IMR-90 (cell line): Measurements from ENCODE around the gene FNDC3B. TPM values are rescaled to one million over a fixed set of nuclear protein-coding genes. Genes with fewer than 3 reads are reported as not detected.

Experiments
- ATAC-seq: fragments of 200-7000 bp; cut with Tn5 transposase; 2 replicates; pipeline ENCODE4 v1.9.1; 2020; ENCODE audit warnings: low read depth, mild to moderate bottlenecking, moderate library complexity
- BruUV-seq: library from RNA; stranded (reverse); fragments of 400-500 nt; replicated peaks from 2 replicates; lab custom pipeline; 2021; lab: Mats Ljungman, UMichigan
- CTCF ChIA-PET: fragments of 300-600 bp; formaldehyde crosslinking; extraction: SDS; loops from one replicate; lab custom pipeline; 2021; ENCODE audit warnings: antibody characterized with exemption; lab: Yijun Ruan, JAX
- POLR2A ChIA-PET: fragments of 300-600 bp; sonication (Branson Sonifier 250); formaldehyde crosslinking; loops from one replicate; lab custom pipeline; 2022; ENCODE audit warnings: antibody characterized with exemption; ENCODE audit not compliant: unreplicated experiment; lab: Charles Lee
- DNase-seq: peaks from one replicate; pipeline ENCODE4 v3.0.0; 2013
- H2AFZ ChIP-seq: replicated peaks from 2 replicates; pipeline ENCODE3; 2013; ENCODE audit warnings: low read length, mild to moderate bottlenecking; ENCODE audit not compliant: poor library complexity
- H2AK5ac ChIP-seq: 2 replicates; pipeline ENCODE4 v1.6.1; 2013; ENCODE audit warnings: low read depth, low read length, inconsistent platforms
- H2AK9ac ChIP-seq: replicated peaks from 2 replicates; pipeline ENCODE3; 2013; ENCODE audit warnings: mild to moderate bottlenecking, low read depth, low read length, moderate library complexity; ENCODE audit not compliant: poor library complexity
- H2BK120ac ChIP-seq: 2 replicates; pipeline ENCODE4 v1.6.1; 2013; ENCODE audit warnings: low read depth, low read length, inconsistent platforms
- H2BK15ac ChIP-seq: 3 replicates; pipeline ENCODE4 v1.6.1; 2013; ENCODE audit warnings: low read depth, low read length, inconsistent platforms
- H2BK20ac ChIP-seq: 2 replicates; pipeline ENCODE4 v1.6.1; 2013; ENCODE audit warnings: low read depth, mild to moderate bottlenecking, inconsistent platforms, low read length, moderate library complexity
- H2BK5ac ChIP-seq: 2 replicates; pipeline ENCODE4 v1.6.1; 2013; ENCODE audit warnings: mild to moderate bottlenecking, low read depth, low read length, inconsistent platforms; ENCODE audit not compliant: poor library complexity, severe bottlenecking
- H3K14ac ChIP-seq: replicated peaks from 2 replicates; pipeline ENCODE4 v1.6.1; 2013; ENCODE audit warnings: low read depth, low read length, inconsistent platforms
- H3K18ac ChIP-seq: 2 replicates; pipeline ENCODE4 v1.6.1; 2013; ENCODE audit warnings: low read depth, low read length, control low read depth
- H3K23ac ChIP-seq: 2 replicates; pipeline ENCODE4 v1.6.1; 2013; ENCODE audit warnings: low read depth, low read length, inconsistent platforms
- H3K27ac ChIP-seq: 2 replicates; pipeline ENCODE4 v1.5.1; 2013; ENCODE audit warnings: mild to moderate bottlenecking, control low read depth, low read length; ENCODE audit not compliant: insufficient read depth
- H3K27me3 ChIP-seq: 2 replicates; pipeline ENCODE4 v1.6.1; 2013; ENCODE audit warnings: low read length; ENCODE audit not compliant: control insufficient read depth, insufficient read depth
- H3K36me3 ChIP-seq: 2 replicates; pipeline ENCODE4 v1.6.1; 2013; ENCODE audit warnings: low read length, mixed read lengths; ENCODE audit not compliant: control insufficient read depth, insufficient read depth
- H3K4ac ChIP-seq: 2 replicates; pipeline ENCODE4 v1.6.1; 2013; ENCODE audit warnings: low read depth, low read length, inconsistent platforms
- H3K4me1 ChIP-seq: 2 replicates; pipeline ENCODE4 v1.6.1; 2013; ENCODE audit warnings: low read length, mixed read lengths; ENCODE audit not compliant: control insufficient read depth, insufficient read depth
- H3K4me2 ChIP-seq: 2 replicates; pipeline ENCODE4 v1.6.1; 2013; ENCODE audit warnings: low read depth, mild to moderate bottlenecking, control low read depth, low read length, moderate library complexity
- H3K4me3 ChIP-seq: 2 replicates; pipeline ENCODE4 v1.5.1; 2013; ENCODE audit warnings: low read depth, mild to moderate bottlenecking, control low read depth, low read length, moderate library complexity; ENCODE audit not compliant: insufficient read depth
- H3K56ac ChIP-seq: 2 replicates; pipeline ENCODE4 v1.6.1; 2013; ENCODE audit warnings: low read length, inconsistent platforms; ENCODE audit not compliant: insufficient read depth; ENCODE audit errors: extremely low read depth
- H3K79me1 ChIP-seq, 2 experiments: 2 replicates each; pipeline ENCODE4 v1.6.1; 2013; ENCODE audit warnings: low read length in 2 of 2, inconsistent platforms in 1 of 2, low read depth in 1 of 2
- H3K9ac ChIP-seq: 2 replicates; pipeline ENCODE4 v1.6.1; 2013; ENCODE audit warnings: low read depth, low read length, control low read depth
- H3K9me1 ChIP-seq: 2 replicates; pipeline ENCODE4 v1.6.1; 2013; ENCODE audit warnings: low read length, inconsistent platforms; ENCODE audit not compliant: insufficient read depth
- H3K9me3 ChIP-seq: 2 replicates; pipeline ENCODE4 v1.6.1; 2013; ENCODE audit warnings: low read length; ENCODE audit not compliant: control insufficient read depth, insufficient read depth
- H4K20me1 ChIP-seq: 2 replicates; pipeline ENCODE4 v1.6.1; 2013; ENCODE audit warnings: low read length, inconsistent platforms; ENCODE audit not compliant: insufficient read depth
- H4K5ac ChIP-seq: 2 replicates; pipeline ENCODE4 v1.6.1; 2013; ENCODE audit warnings: mild to moderate bottlenecking, low read depth, low read length, control low read depth
- H4K8ac ChIP-seq, 2 experiments: 2 replicates each; pipeline ENCODE4 v1.6.1; 2013; ENCODE audit warnings: low read depth in 2 of 2, low read length in 2 of 2, control low read depth in 1 of 2, inconsistent platforms in 1 of 2
- H4K91ac ChIP-seq: 2 replicates; pipeline ENCODE4 v1.6.1; 2013; ENCODE audit warnings: low read depth, low read length, inconsistent platforms; ENCODE audit not compliant: insufficient read depth
- BHLHE40 ChIP-seq: fragments of 150-350 bp; IDR thresholded peaks from 2 replicates; pipeline ENCODE4 v1.6.1; 2016; ENCODE audit warnings: mild to moderate bottlenecking, low read depth, low read length
- CEBPB ChIP-seq: IDR thresholded peaks from 2 replicates; pipeline ENCODE4 v1.6.1; 2012; ENCODE audit warnings: low read depth, low read length, improper control_type of control experiment
- CHD1 ChIP-seq: IDR thresholded peaks from 2 replicates; pipeline ENCODE4 v1.6.1; 2012; ENCODE audit warnings: low read depth, low read length, improper control_type of control experiment
- ELK1 ChIP-seq: fragments of 150-350 bp; IDR thresholded peaks from 2 replicates; pipeline ENCODE4 v1.6.1; 2016; ENCODE audit warnings: low read depth, mild to moderate bottlenecking, low read length, moderate library complexity, borderline replicate concordance
- FOS ChIP-seq: fragments of 150-350 bp; IDR thresholded peaks from 2 replicates; pipeline ENCODE4 v1.6.1; 2016; ENCODE audit warnings: low read depth, low read length
- MAFK ChIP-seq: IDR thresholded peaks from 2 replicates; pipeline ENCODE4 v1.6.1; 2012; ENCODE audit warnings: low read depth, low read length, improper control_type of control experiment
- MAZ ChIP-seq: IDR thresholded peaks from 2 replicates; pipeline ENCODE4 v1.6.1; 2012; ENCODE audit warnings: low read depth, mild to moderate bottlenecking, low read length, improper control_type of control experiment, moderate library complexity, borderline replicate concordance
- MXI1 ChIP-seq: IDR thresholded peaks from 2 replicates; pipeline ENCODE4 v1.6.1; 2012; ENCODE audit warnings: low read depth, mild to moderate bottlenecking, low read length, moderate library complexity, borderline replicate concordance
- NFE2L2 ChIP-seq: fragments of 150-350 bp; IDR thresholded peaks from 2 replicates; pipeline ENCODE4 v1.6.1; 2016; ENCODE audit warnings: low read depth, mild to moderate bottlenecking, low read length
- POLR2A ChIP-seq: IDR thresholded peaks from 2 replicates; pipeline ENCODE4 v1.6.1; 2012; ENCODE audit warnings: mild to moderate bottlenecking, low read depth, low read length
- RAD21 ChIP-seq: IDR thresholded peaks from 2 replicates; pipeline ENCODE4 v1.6.1; 2012; ENCODE audit warnings: low read length, improper control_type of control experiment
- RCOR1 ChIP-seq: IDR thresholded peaks from 2 replicates; pipeline ENCODE4 v1.6.1; 2012; ENCODE audit warnings: mild to moderate bottlenecking, low read length, improper control_type of control experiment; ENCODE audit not compliant: insufficient replicate concordance
- RFX5 ChIP-seq: IDR thresholded peaks from 2 replicates; pipeline ENCODE4 v1.8.0; 2012; ENCODE audit warnings: low read depth, mild to moderate bottlenecking, low read length, moderate library complexity
- SMC3 ChIP-seq: fragments of 150-350 bp; IDR thresholded peaks from 2 replicates; pipeline ENCODE4 v1.6.1; 2016; ENCODE audit warnings: low read depth, mild to moderate bottlenecking, antibody characterized with exemption, low read length, moderate library complexity
- USF2 ChIP-seq: fragments of 150-350 bp; IDR thresholded peaks from 2 replicates; pipeline ENCODE4 v1.6.1; 2017; ENCODE audit warnings: mild to moderate bottlenecking, antibody characterized with exemption, low read length, low read depth
- WGBS, 2 experiments: methylation state at CpG; one replicate each; pipeline versions ENCODE4 v1.1.5 to v1.1.7; 2013; ENCODE audit warnings: missing lambda C conversion rate in 2 of 2; ENCODE audit not compliant: insufficient read length in 1 of 2; ENCODE audit errors: extremely low coverage in 2 of 2; 5-methylcytosine and 5-hydroxymethylcytosine counted together
- dilution Hi-C: fragments of 300-500 bp; cut with HindIII; formaldehyde crosslinking; loops from one replicate; pipeline ENCODE4 v1.14.3; 2018; ENCODE audit warnings: low sequenced_read_pairs; ENCODE audit not compliant: unreplicated experiment
- in situ Hi-C: fragments of 300-500 bp; cut with MboI; formaldehyde crosslinking; loops from 3 replicates; pipeline ENCODE4 v1.14.3; 2019; ENCODE audit warnings: low sequenced_read_pairs, inconsistent platforms, mixed read lengths
- intact Hi-C: fragments of 100-400 bp; cut with micrococcal nuclease; formaldehyde crosslinking; loops from 2 replicates; pipeline ENCODE4 v1.10.0; 2022
- polyA plus RNA-seq, 3 experiments: library from polyadenylated mRNA; depleted of rRNA; stranded (reverse); fragments of >200 nt; gene quantifications; 2 replicates each; pipeline ENCODE4 v1.2.3, GENCODE V29; 2012; ENCODE audit warnings: low replicate concordance in 1 of 3
- total RNA-seq: library from RNA; depleted of rRNA; stranded (reverse); fragments of >200 nt; gene quantifications from 2 replicates; pipeline ENCODE4 v1.2.3, GENCODE V29; 2012
- TF ChIP-seq, protein P1 (sequence below): conservative IDR thresholded peaks from 2 replicates; pipeline ENCODE4 v1.5.1; 2012; ENCODE audit warnings: mild to moderate bottlenecking, low read depth, low read length, improper control_type of control experiment

Gene FNDC3B
- total and polyA plus RNA-seq, 2 of the 4 experiments (the other 2 are of a cell fraction): 23.9 to 150 TPM

GRCh38 chr3:172180473-172180872 lies 141.1 kb downstream of the FNDC3B start:
- no peak overlapping the region for H3K4me2 ChIP-seq
- H2BK20ac ChIP-seq: no peak overlapping the region
- POLR2A ChIA-PET: no interaction called here
- H3K9me1 ChIP-seq: peaks cover 24% of the 10 kb centered on the region
- H3K27ac ChIP-seq: no peak overlapping the region
- no peaks in the 10 kb centered on the region for H3K27me3 ChIP-seq
- no peak overlapping the region for H2AFZ ChIP-seq
- H3K9ac ChIP-seq: no peak overlapping the region
- no peak overlapping the region for H3K18ac ChIP-seq
- in situ Hi-C loops (no loop called here), dilution Hi-C loops (no loop called here), intact Hi-C loops (no loop called here)
- peaks cover 87% of the 10 kb centered on the region for H4K20me1 ChIP-seq
- H3K23ac ChIP-seq: no peak overlapping the region
- H3K4ac ChIP-seq: no peak overlapping the region
- no peak overlapping the region for H2AK9ac ChIP-seq
- H3K56ac ChIP-seq: no peak overlapping the region
- peaks cover 44 to 93% of the 10 kb centered on the region in 2 experiments for H3K79me1 ChIP-seq
- peak overlapping the region; percentile 68; the same call in 1 of the 2 replicates for H3K14ac ChIP-seq
- H4K5ac ChIP-seq: no peak overlapping the region
- CTCF ChIA-PET: no interaction called here
- peaks cover 1% of the 10 kb centered on the region; the same call in 1 of the 2 replicates for H3K36me3 ChIP-seq
- H4K91ac ChIP-seq: no peak overlapping the region
- no TSS peak for BruUV-seq
- H3K4me1 ChIP-seq: peaks cover 17% of the 10 kb centered on the region
- H3K4me3 ChIP-seq: no peak overlapping the region
- 90% methylated on average over 2 of the region's 2 CpGs; no CpG with 5 or more reads in 1 of the 2 experiments for WGBS, 2 experiments
- no peak for TF ChIP-seq USF2
- TF ChIP-seq MAZ: no peak
- TF ChIP-seq BHLHE40: no peak
- no peak for TF ChIP-seq MAFK
- TF ChIP-seq MXI1: no peak
- TF ChIP-seq FOS: no peak
- no peak for TF ChIP-seq SMC3
- no peak for TF ChIP-seq NFE2L2
- no peak for TF ChIP-seq RCOR1
- no peak for TF ChIP-seq CEBPB
- no peak for TF ChIP-seq ELK1
- TF ChIP-seq RAD21: no peak
- TF ChIP-seq CHD1: no peak
- TF ChIP-seq POLR2A: no peak
- no peak for TF ChIP-seq RFX5
- TF ChIP-seq, protein P1, sequence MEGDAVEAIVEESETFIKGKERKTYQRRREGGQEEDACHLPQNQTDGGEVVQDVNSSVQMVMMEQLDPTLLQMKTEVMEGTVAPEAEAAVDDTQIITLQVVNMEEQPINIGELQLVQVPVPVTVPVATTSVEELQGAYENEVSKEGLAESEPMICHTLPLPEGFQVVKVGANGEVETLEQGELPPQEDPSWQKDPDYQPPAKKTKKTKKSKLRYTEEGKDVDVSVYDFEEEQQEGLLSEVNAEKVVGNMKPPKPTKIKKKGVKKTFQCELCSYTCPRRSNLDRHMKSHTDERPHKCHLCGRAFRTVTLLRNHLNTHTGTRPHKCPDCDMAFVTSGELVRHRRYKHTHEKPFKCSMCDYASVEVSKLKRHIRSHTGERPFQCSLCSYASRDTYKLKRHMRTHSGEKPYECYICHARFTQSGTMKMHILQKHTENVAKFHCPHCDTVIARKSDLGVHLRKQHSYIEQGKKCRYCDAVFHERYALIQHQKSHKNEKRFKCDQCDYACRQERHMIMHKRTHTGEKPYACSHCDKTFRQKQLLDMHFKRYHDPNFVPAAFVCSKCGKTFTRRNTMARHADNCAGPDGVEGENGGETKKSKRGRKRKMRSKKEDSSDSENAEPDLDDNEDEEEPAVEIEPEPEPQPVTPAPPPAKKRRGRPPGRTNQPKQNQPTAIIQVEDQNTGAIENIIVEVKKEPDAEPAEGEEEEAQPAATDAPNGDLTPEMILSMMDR: no peak
- peak overlapping the region; percentile 23; the same call in 1 of the 2 replicates for H2AK5ac ChIP-seq
- no peak overlapping the region for H2BK15ac ChIP-seq
- no peaks in the 10 kb centered on the region for H3K9me3 ChIP-seq
- no peak overlapping the region for H2BK5ac ChIP-seq
- H4K8ac ChIP-seq: no peak overlapping the region; a peak in 1 of 4 replicates
- no peak for DNase-seq
- no peak for ATAC-seq
- H2BK120ac ChIP-seq: no peak overlapping the region
